D721Med (cell line): Measurements from ENCODE around the gene STAT2.
"Not testable (repeated sequence)": the region's sequence is repeated elsewhere in the genome, so short reads cannot be mapped to it uniquely, and the experiment has no call there.

Experiments used
- DNase-seq: peaks from one replicate; pipeline ENCODE4 v3.0.0; 2011; ENCODE audit warnings: low spot score; ENCODE audit not compliant: insufficient read length
- FAIRE-seq: peaks from 2 replicates; lab custom pipeline; 2011; peaks lifted over from hg19 to GRCh38; lab: Jason Lieb, UNC
- TF ChIP-seq, protein P1 (sequence below): IDR thresholded peaks from 2 replicates; pipeline ENCODE4 v1.5.1; 2012; ENCODE audit warnings: mild to moderate bottlenecking, control low read depth; ENCODE audit not compliant: insufficient read depth; ENCODE audit errors: missing control alignments

Gene STAT2

DNA sequence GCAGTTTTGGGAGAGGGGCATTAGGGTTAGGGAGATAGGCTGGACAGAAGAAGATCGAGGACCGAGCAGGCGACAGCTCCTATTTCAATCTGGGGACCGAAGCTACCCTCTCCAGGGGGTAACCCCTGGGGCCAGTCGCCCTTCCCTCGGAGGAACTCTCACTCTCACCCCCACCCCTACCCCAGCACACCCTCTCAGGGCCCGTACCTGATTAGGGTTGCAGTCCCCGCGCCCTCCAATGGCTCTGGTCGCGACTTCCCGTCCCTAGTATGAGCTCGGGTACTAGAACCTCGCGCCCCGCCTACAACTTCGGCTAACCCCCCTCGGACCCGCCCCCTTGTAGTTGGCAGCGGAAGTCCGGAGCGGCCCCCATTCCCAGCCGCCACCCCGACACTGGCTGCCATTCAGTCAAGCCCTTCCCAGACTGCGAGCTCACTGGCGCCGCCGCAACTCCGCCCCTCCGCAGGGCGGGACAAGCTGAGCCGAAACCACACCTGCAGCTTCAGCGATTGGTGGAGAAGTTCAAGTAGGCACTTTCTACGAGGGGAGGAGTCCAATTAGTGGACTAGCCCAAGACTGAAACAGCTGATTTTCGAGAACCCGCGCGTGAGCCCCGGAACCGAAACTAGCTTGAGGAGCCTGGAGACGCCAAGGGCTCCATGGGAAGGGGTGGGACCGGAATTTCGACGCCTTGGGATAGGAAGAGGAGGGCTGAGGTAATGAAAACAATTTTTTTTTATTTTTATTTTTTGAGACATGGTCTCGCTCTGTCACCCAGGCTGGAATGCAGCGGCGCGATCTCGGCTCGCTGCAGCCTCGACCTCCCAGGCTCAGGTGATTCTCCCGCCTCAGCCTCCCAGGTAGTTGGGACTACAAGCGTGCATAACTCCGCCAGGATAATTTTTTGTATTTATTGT, at the start of gene STAT2:
Gene STAT2 (minus strand): TSS at position 257 of the 917 bp plus-strand sequence. CDS start 3,536 bp downstream, outside the sequence.
- no peak for FAIRE-seq
- TF ChIP-seq, protein P1, sequence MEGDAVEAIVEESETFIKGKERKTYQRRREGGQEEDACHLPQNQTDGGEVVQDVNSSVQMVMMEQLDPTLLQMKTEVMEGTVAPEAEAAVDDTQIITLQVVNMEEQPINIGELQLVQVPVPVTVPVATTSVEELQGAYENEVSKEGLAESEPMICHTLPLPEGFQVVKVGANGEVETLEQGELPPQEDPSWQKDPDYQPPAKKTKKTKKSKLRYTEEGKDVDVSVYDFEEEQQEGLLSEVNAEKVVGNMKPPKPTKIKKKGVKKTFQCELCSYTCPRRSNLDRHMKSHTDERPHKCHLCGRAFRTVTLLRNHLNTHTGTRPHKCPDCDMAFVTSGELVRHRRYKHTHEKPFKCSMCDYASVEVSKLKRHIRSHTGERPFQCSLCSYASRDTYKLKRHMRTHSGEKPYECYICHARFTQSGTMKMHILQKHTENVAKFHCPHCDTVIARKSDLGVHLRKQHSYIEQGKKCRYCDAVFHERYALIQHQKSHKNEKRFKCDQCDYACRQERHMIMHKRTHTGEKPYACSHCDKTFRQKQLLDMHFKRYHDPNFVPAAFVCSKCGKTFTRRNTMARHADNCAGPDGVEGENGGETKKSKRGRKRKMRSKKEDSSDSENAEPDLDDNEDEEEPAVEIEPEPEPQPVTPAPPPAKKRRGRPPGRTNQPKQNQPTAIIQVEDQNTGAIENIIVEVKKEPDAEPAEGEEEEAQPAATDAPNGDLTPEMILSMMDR: no peak
- peak; percentile 81 for DNase-seq

DNA sequence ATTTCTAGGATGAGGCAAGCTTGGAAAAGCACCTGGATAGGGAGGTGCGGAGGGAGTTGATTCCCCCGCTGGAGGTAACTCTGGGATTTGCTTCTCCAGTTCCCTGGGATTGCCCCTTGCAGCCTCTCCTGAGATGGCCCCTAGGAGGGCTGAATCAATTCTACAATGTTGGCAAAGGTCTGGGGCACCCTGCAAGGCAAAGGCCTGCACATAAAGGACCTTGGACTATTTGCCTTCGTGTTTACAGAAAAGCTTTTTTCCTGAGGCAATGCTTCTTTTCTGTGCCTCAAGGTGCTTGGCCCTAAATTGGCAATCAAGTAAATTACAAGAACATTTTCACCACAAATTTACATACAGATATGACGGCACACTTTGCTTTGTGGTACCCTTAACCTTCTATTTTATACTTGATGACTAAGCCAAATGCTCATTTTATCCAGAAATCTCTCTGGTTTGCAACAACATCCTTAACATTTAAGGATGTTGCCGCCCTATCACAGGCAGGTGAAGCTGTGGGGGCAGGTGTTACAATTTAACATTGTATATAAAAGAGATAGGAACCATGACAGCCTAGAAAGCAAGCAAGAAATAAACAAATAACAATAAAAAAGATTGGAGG, 49.0 kb upstream of the STAT2 start:
- no peak for FAIRE-seq
- TF ChIP-seq, protein P1: no peak
- no peak for DNase-seq

DNA sequence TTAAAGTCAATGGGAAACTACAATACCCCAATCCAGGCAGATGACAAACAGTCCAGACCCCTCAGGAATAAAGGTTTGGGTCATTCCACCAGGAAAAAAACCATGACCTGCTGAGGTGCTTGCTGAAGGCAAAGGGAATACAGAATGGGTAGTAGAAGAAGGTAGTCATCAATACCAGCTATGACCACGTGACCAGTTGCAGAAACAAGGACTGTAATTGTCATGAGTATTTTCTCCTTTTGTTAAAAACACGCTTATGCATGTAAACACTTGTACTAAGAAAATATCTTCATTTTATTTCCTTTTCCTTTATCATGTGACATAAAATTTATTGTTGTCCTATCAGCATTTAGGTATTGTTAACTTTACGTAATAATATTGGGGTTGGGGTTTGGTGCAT, 44.3 kb upstream of the STAT2 start:
- not testable (repeated sequence) for DNase-seq, FAIRE-seq

DNA sequence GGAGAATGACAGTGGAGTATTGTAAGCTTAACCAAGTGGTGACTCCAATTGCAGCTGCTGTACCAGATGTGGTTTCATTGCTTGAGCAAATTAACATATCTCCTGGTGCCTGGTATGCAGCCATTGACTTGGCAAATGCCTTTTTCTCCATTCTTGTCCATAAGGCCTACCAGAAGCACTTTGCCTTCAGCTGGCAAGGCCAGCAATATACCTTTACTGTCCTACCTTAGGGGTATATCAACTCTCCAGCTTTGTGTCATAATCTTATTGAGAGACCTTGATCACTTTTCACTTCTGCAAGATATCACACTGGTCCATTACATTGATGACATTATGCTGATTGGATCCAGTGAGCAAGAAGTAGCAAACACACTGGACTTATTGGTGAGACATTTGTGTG, 41.7 kb upstream of the STAT2 start:
- not testable (repeated sequence) for FAIRE-seq, DNase-seq

DNA sequence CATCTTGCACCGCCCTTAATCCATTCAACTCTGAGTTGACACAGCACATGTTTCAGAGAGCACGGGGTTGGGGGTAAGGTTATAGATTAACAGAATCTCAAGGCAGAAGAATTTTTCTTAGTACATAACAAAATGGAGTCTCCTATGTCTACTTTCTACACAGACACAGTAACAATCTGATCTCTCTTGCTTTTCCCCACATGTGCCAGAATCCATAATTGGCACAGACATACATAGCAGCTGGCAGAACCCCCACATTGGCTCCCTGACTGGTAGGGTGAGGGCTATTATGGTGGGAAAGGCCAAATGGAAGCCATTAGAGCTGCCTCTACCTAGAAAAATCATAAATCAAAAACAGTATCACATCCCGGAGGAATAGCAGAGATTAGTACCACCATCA, 41.2 kb upstream of the STAT2 start:
- not testable (repeated sequence) for DNase-seq, FAIRE-seq

DNA sequence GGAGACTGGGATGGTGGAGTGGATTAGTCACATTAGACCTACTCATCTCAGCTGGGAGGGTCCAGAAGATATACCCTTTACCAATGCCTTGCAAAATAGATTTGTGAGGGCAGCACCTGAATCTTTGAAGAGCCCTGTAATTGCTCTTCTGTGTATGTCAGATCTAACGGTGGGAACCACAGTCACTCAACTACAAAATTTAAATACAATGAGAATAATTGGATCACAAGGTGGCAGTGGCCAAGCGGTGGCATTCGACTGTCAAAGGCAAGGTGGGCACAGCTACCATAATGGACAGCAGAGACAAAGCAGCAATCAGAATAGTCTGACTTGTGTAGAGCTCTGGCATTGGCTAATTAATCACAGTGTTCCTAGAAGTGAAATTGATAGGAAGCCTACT, 39.6 kb upstream of the STAT2 start:
- not testable (repeated sequence) for FAIRE-seq, DNase-seq

DNA sequence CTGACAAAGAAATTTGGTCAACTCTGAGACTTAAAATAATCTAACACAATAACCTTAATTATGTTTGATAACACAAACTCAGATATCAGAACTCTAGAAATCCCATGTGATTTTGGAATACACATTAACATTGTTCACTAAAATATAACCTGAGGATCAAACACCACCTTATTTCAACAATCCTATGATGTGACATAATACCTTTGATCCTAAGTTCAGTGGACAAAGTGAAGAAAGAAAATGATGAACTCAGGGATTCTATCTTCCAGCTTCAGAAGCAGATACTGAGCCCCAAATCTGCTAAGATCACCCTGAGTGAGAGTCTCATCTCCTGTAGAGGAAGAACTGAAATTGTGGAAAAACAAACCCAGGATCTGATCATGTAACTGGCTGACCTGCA, 38.4 kb upstream of the STAT2 start:
- DNase-seq (no peak), FAIRE-seq (no peak)
- TF ChIP-seq, protein P1: no peak

DNA sequence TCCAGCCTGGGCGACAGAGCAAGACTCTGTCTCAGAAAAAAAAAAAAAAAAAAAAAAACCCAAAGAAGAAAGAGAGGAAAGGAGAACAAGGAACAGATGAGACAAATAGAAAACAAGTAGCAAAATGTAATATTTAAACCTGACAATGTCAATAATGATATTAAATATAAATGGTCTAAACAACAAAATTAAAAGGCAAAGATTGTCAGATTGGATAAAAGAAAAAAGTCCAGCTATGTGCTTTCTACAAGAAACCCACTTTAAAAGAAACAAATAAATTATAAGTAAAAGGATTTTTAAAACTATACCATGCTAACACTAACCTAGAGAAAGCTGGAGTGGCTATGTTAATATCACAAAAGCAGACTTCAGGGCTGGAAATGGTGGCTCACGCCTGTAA, 32.4 kb upstream of the STAT2 start:
- TF ChIP-seq, protein P1: no peak
- FAIRE-seq: no peak

DNA sequence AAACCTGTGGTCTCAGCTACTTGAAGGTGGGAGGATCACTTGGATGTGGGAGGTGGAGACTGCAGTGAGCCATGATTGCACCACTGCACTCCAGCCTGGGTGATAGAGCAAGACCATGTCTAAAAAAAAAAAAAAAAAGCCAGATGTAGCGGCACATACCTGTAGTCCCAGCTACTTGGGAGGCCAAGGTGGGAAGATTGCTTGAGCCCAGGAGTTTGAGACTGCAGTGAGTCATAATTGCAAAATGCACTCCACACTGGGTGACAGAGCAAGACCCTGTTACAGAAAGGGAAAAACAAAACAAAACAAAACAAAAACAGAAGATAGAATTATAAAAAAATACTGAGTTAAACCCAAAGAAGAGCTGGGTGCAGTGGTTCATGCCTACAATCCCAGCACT, 31.8 kb upstream of the STAT2 start:
- no peak for DNase-seq
- FAIRE-seq: no peak
- TF ChIP-seq, protein P1: no peak

More for the DNA sequence above, 32.4 kb upstream of the STAT2 start:
- DNase-seq: no peak
